CD14-positive monocyte (primary cell): ENCODE results near the gene ADD2. TPM values are rescaled to one million over a fixed set of nuclear protein-coding genes. Genes with fewer than 3 reads are reported as not detected.

ENCODE experiments used
- DNase-seq, 3 donors: peaks; one replicate each; pipeline ENCODE4 v3.0.0-alpha.2; 2011 to 2022
- H2AFZ ChIP-seq: 2 replicates; pipeline ENCODE4 v1.6.0; 2012; ENCODE audit warnings: mild to moderate bottlenecking, low read depth, low read length, inconsistent platforms; ENCODE audit not compliant: insufficient read depth, poor library complexity, severe bottlenecking
- H3K27ac ChIP-seq, 2 donors: 1 replicate in 1 of 2; 2 replicates in 1 of 2; pipeline ENCODE4 v1.5.1; 2012 to 2013; ENCODE audit warnings: low read length in 2 of 2, control low read depth in 1 of 2, inconsistent platforms in 1 of 2, low read depth in 1 of 2, mild to moderate bottlenecking in 1 of 2
- H3K27me3 ChIP-seq, 2 donors: one replicate each; pipeline versions ENCODE4 v1.6.0 to v1.6.1; 2011 to 2013; ENCODE audit warnings: low read length in 2 of 2; ENCODE audit not compliant: control insufficient read depth in 2 of 2, insufficient read depth in 2 of 2
- H3K36me3 ChIP-seq, 2 donors: replicated peaks in 1 of 2; 1 replicate in 1 of 2; 2 replicates in 1 of 2; pipeline versions ENCODE4 v1.5.1 to v1.6.1; 2012 to 2013; ENCODE audit warnings: low read length in 2 of 2, control low read depth in 1 of 2, inconsistent platforms in 1 of 2, mild to moderate bottlenecking in 1 of 2; ENCODE audit not compliant: insufficient read depth in 2 of 2, control insufficient read depth in 1 of 2
- H3K4me1 ChIP-seq, 2 donors: 1 replicate in 1 of 2; 2 replicates in 1 of 2; pipeline versions ENCODE4 v1.5.1 to v1.6.1; 2012 to 2013; ENCODE audit warnings: low read length in 2 of 2, control low read depth in 1 of 2, inconsistent platforms in 1 of 2, mild to moderate bottlenecking in 1 of 2, moderate library complexity in 1 of 2; ENCODE audit not compliant: insufficient read depth in 2 of 2, control insufficient read depth in 1 of 2
- H3K4me2 ChIP-seq: replicated peaks from 2 replicates; pipeline ENCODE3; 2012; ENCODE audit warnings: low read length, moderate library complexity, mild to moderate bottlenecking; ENCODE audit not compliant: poor library complexity, severe bottlenecking; ENCODE audit errors: extremely low read depth
- H3K4me3 ChIP-seq, 3 experiments: fragments of 200-600 bp in 1 of 3; sonication (generic) in 1 of 3; replicated peaks in 1 of 3; 1 replicate in 2 of 3; 2 replicates in 1 of 3; pipeline ENCODE4 v1.5.1; 2011 to 2013; ENCODE audit warnings: low read length in 3 of 3, mild to moderate bottlenecking in 3 of 3, control low read depth in 2 of 3, low read depth in 2 of 3, inconsistent platforms in 1 of 3, moderate library complexity in 1 of 3
- H3K79me2 ChIP-seq: 2 replicates; pipeline ENCODE4 v1.6.0; 2012; ENCODE audit warnings: mild to moderate bottlenecking, control low read depth, inconsistent platforms, low read length, moderate library complexity; ENCODE audit not compliant: insufficient read depth
- H3K9ac ChIP-seq: 2 replicates; pipeline ENCODE4 v1.6.0; 2017; ENCODE audit warnings: low read length, mild to moderate bottlenecking; ENCODE audit not compliant: insufficient read depth, poor library complexity, severe bottlenecking
- H3K9me3 ChIP-seq, 2 donors: replicated peaks in 1 of 2; 1 replicate in 1 of 2; 2 replicates in 1 of 2; pipeline versions ENCODE4 v1.5.1 to v1.6.1; 2012 to 2013; ENCODE audit warnings: low read length in 2 of 2, control low read depth in 1 of 2; ENCODE audit not compliant: control insufficient read depth in 1 of 2, insufficient read depth in 1 of 2
- H4K20me1 ChIP-seq: 2 replicates; pipeline ENCODE4 v1.6.0; 2012; ENCODE audit warnings: mild to moderate bottlenecking, low read length, control low read depth, moderate library complexity; ENCODE audit not compliant: insufficient read depth
- H3K27ac Mint-ChIP-seq, 7 donors: one replicate each; pipeline ENCODE4 v1.8.0; 2020; ENCODE audit warnings: mild to moderate bottlenecking in 7 of 7, mixed read lengths in 7 of 7, moderate library complexity in 6 of 7, inconsistent platforms in 2 of 7
- H3K27me3 Mint-ChIP-seq, 3 donors: one replicate each; pipeline ENCODE4 v1.8.0; 2021 to 2022; ENCODE audit warnings: low read depth in 3 of 3, mild to moderate bottlenecking in 3 of 3, mixed read lengths in 3 of 3, moderate library complexity in 3 of 3, inconsistent platforms in 1 of 3
- H3K36me3 Mint-ChIP-seq, 2 donors: one replicate each; pipeline ENCODE4 v1.8.0; 2020; ENCODE audit warnings: mixed read lengths in 2 of 2, inconsistent platforms in 1 of 2, mild to moderate bottlenecking in 1 of 2
- H3K4me1 Mint-ChIP-seq: one replicate; pipeline ENCODE4 v1.8.0; 2020; ENCODE audit warnings: mild to moderate bottlenecking, mixed read lengths
- H3K4me3 Mint-ChIP-seq, 2 donors: one replicate each; pipeline ENCODE4 v1.8.0; 2020; ENCODE audit warnings: mild to moderate bottlenecking in 2 of 2, mixed read lengths in 2 of 2, moderate library complexity in 1 of 2
- H3K9me3 Mint-ChIP-seq, 7 donors: one replicate each; pipeline ENCODE4 v1.8.0; 2020 to 2022; ENCODE audit warnings: mixed read lengths in 7 of 7, mild to moderate bottlenecking in 6 of 7, moderate library complexity in 6 of 7, inconsistent platforms in 2 of 7
- CTCF ChIP-seq: fragments of 200-600 bp; IDR thresholded peaks from one replicate; pipeline ENCODE4 v1.8.0; 2022; ENCODE audit warnings: antibody characterized with exemption, mild to moderate bottlenecking
- WGBS: methylation state at CpG from one replicate; pipeline ENCODE4 v1.1.5; 2013; ENCODE audit warnings: missing lambda C conversion rate; ENCODE audit not compliant: insufficient coverage; 5-methylcytosine and 5-hydroxymethylcytosine counted together
- intact Hi-C, 2 donors: fragments of 100-400 bp; cut with micrococcal nuclease; formaldehyde crosslinking; loops; one replicate each; pipeline versions ENCODE4 v1.15.0 to v1.15.1; 2023
- polyA plus RNA-seq, 3 donors: library from polyadenylated mRNA; depleted of rRNA in 1 of 3; unstranded in 2 of 3; stranded (reverse) in 1 of 3; fragments of 300-500 nt in 2 of 3; fragments of >200 nt in 1 of 3; fragmentation: Illumina TruSeq in 2 of 3; gene quantifications; 1 replicate in 2 of 3; 2 replicates in 1 of 3; pipeline ENCODE4 v1.2.3, GENCODE V29; 2012 to 2021

ADD2 gene
- polyA plus RNA-seq, 3 donors: 0.18 to 0.56 (median 0.26) TPM

- 87% methylated on average over 3 of the region's 7 CpGs for WGBS
- Histone ChIP-seq H3K79me2 (no peaks in the 10 kb centered on the region), H3K36me3 (no peaks in the 10 kb centered on the region), H3K27ac (no peak overlapping the region), H2AFZ (no peak overlapping the region), H3K9me3 (no peaks in the 10 kb centered on the region), H3K4me2 (no peak overlapping the region), H3K4me3 (no peak overlapping the region), H4K20me1 (no peaks in the 10 kb centered on the region), H3K9ac (no peak overlapping the region), H3K27me3 (no peaks in the 10 kb centered on the region), H3K4me1 (no peaks in the 10 kb centered on the region)
- no peaks in the 10 kb centered on the region for H3K36me3 Mint-ChIP-seq
- no peaks in the 10 kb centered on the region for H3K9me3 Mint-ChIP-seq
- no peak overlapping the region for H3K4me3 Mint-ChIP-seq
- no peak for DNase-seq
- no peak overlapping the region for H3K27ac Mint-ChIP-seq
- no peaks in the 10 kb centered on the region for H3K4me1 Mint-ChIP-seq
- H3K27me3 Mint-ChIP-seq: peaks cover 1 to 7% (median 6%) of the 10 kb centered on the region in 3 donors
- intact Hi-C loops: no loop called here
- TF ChIP-seq CTCF: no peak
Observed at GRCh38 chr2:70613521-70613920, 154.5 kb downstream of the ADD2 start.

GRCh38 chr2:70612574-70612973, 155.4 kb downstream of the ADD2 start:
- Mint-ChIP-seq H3K27me3 (peaks cover 1 to 6% (median 6%) of the 10 kb centered on the region in 3 donors), H3K27ac (peak overlapping the region in 1 of 7 donors; percentile 28), H3K9me3 (no peaks in the 10 kb centered on the region), H3K36me3 (no peaks in the 10 kb centered on the region), H3K4me3 (no peak overlapping the region), H3K4me1 (no peaks in the 10 kb centered on the region)
- Histone ChIP-seq H3K27ac (no peak overlapping the region), H3K4me3 (no peak overlapping the region), H3K4me1 (no peaks in the 10 kb centered on the region), H3K36me3 (no peaks in the 10 kb centered on the region), H3K4me2 (no peak overlapping the region), H3K27me3 (no peaks in the 10 kb centered on the region), H3K9me3 (no peaks in the 10 kb centered on the region), H2AFZ (no peak overlapping the region), H3K79me2 (no peaks in the 10 kb centered on the region), H3K9ac (no peak overlapping the region), H4K20me1 (no peaks in the 10 kb centered on the region)
- intact Hi-C loops: no loop called here
- 90% methylated on average over 3 of the region's 3 CpGs for WGBS
- TF ChIP-seq CTCF: no peak
- no peak for DNase-seq
